H9 (cell line): ENCODE results near the gene EXD2. TPM values are rescaled to one million over a fixed set of nuclear protein-coding genes. Genes with fewer than 3 reads are reported as not detected.

Source experiments
- DNase-seq: peaks from one replicate; pipeline ENCODE4 v3.0.0-alpha.2; 2017
- H2AFZ ChIP-seq: one replicate; pipeline ENCODE4 v1.6.1; 2013; ENCODE audit warnings: mild to moderate bottlenecking, low read length, control low read depth, moderate library complexity
- H2AK5ac ChIP-seq: 2 replicates; pipeline ENCODE4 v1.6.1; 2013; ENCODE audit warnings: low read length, control low read depth, mixed read lengths; ENCODE audit not compliant: insufficient read length
- H2BK120ac ChIP-seq: one replicate; pipeline ENCODE4 v1.6.1; 2013; ENCODE audit warnings: low read depth, mild to moderate bottlenecking, low read length, control low read depth, inconsistent platforms; ENCODE audit not compliant: poor library complexity, severe bottlenecking
- H2BK12ac ChIP-seq: 2 replicates; pipeline ENCODE4 v1.6.1; 2013; ENCODE audit warnings: low read length, control low read depth, mixed read lengths, low read depth; ENCODE audit not compliant: insufficient read length
- H2BK15ac ChIP-seq: 2 replicates; pipeline ENCODE4 v1.6.1; 2013; ENCODE audit warnings: low read depth, low read length, control low read depth
- H2BK20ac ChIP-seq: one replicate; pipeline ENCODE4 v1.6.1; 2013; ENCODE audit warnings: low read depth, mild to moderate bottlenecking, low read length, control low read depth, inconsistent platforms; ENCODE audit not compliant: poor library complexity, severe bottlenecking
- H2BK5ac ChIP-seq: 2 replicates; pipeline ENCODE4 v1.6.1; 2013; ENCODE audit warnings: low read length, control low read depth, mixed read lengths; ENCODE audit not compliant: insufficient read length
- H3K14ac ChIP-seq: 2 replicates; pipeline ENCODE4 v1.6.1; 2013; ENCODE audit warnings: low read length, control low read depth; ENCODE audit not compliant: insufficient read depth
- H3K18ac ChIP-seq: 2 replicates; pipeline ENCODE4 v1.6.1; 2013; ENCODE audit warnings: low read depth, mild to moderate bottlenecking, mixed read lengths, low read length, control low read depth; ENCODE audit not compliant: insufficient read length
- H3K23ac ChIP-seq: 2 replicates; pipeline ENCODE4 v1.6.1; 2013; ENCODE audit warnings: low read length, control low read depth, mixed read lengths, low read depth; ENCODE audit not compliant: insufficient read length
- H3K23me2 ChIP-seq: 2 replicates; pipeline ENCODE4 v1.6.1; 2013; ENCODE audit warnings: low read depth, mild to moderate bottlenecking, mixed read lengths, low read length, control low read depth; ENCODE audit not compliant: insufficient read length, poor library complexity, severe bottlenecking
- H3K27ac ChIP-seq: 2 replicates; pipeline ENCODE4 v1.5.1; 2013; ENCODE audit warnings: low read length, control low read depth, mixed read lengths, low read depth; ENCODE audit not compliant: insufficient read length
- H3K27me3 ChIP-seq: 2 replicates; pipeline ENCODE4 v1.6.1; 2013; ENCODE audit warnings: low read length, control low read depth, inconsistent platforms; ENCODE audit not compliant: insufficient read depth
- H3K4ac ChIP-seq: 2 replicates; pipeline ENCODE4 v1.6.1; 2013; ENCODE audit warnings: low read depth, mild to moderate bottlenecking, control low read depth, inconsistent platforms, low read length, moderate library complexity
- H3K4me1 ChIP-seq: 2 replicates; pipeline ENCODE4 v1.6.1; 2013; ENCODE audit warnings: low read length, control low read depth, inconsistent platforms; ENCODE audit not compliant: insufficient read depth
- H3K4me2 ChIP-seq: 2 replicates; pipeline ENCODE4 v1.6.1; 2013; ENCODE audit warnings: low read length, control low read depth, mixed read lengths; ENCODE audit not compliant: insufficient read length, insufficient read depth
- H3K56ac ChIP-seq: 2 replicates; pipeline ENCODE4 v1.6.1; 2013; ENCODE audit warnings: low read depth, mild to moderate bottlenecking, mixed read lengths, low read length, control low read depth; ENCODE audit not compliant: insufficient read length
- H3K79me1 ChIP-seq: 2 replicates; pipeline ENCODE4 v1.6.1; 2013; ENCODE audit warnings: low read depth, mild to moderate bottlenecking, moderate library complexity, low read length, control low read depth, inconsistent platforms; ENCODE audit not compliant: insufficient read depth, poor library complexity, severe bottlenecking
- H3K79me2 ChIP-seq: 2 replicates; pipeline ENCODE4 v1.6.1; 2013; ENCODE audit warnings: low read length, control low read depth, inconsistent platforms; ENCODE audit not compliant: insufficient read depth
- H3K9ac ChIP-seq: 2 replicates; pipeline ENCODE4 v1.6.1; 2013; ENCODE audit warnings: low read length, control low read depth, mixed read lengths; ENCODE audit not compliant: insufficient read length; ENCODE audit errors: extremely low read depth
- H3K9me3 ChIP-seq: one replicate; pipeline ENCODE4 v1.6.1; 2013; ENCODE audit warnings: low read depth, low read length, inconsistent platforms; ENCODE audit not compliant: control insufficient read depth
- H3T11ph ChIP-seq: one replicate; pipeline ENCODE4 v1.6.1; 2013; ENCODE audit warnings: mild to moderate bottlenecking, low read length, control low read depth, inconsistent platforms
- H4K20me1 ChIP-seq: one replicate; pipeline ENCODE4 v1.6.1; 2013; ENCODE audit not compliant: control insufficient read depth, insufficient read length, insufficient read depth
- H4K5ac ChIP-seq: 2 replicates; pipeline ENCODE4 v1.6.1; 2013; ENCODE audit warnings: low read depth, mild to moderate bottlenecking, mixed read lengths, low read length, control low read depth; ENCODE audit not compliant: insufficient read length
- H4K8ac ChIP-seq: replicated peaks from 2 replicates; pipeline ENCODE4 v1.6.1; 2013; ENCODE audit warnings: low read length, control low read depth, mixed read lengths, low read depth; ENCODE audit not compliant: insufficient read length
- H4K91ac ChIP-seq: 2 replicates; pipeline ENCODE4 v1.6.1; 2013; ENCODE audit warnings: low read depth, mild to moderate bottlenecking, moderate library complexity, mixed read lengths, low read length, control low read depth; ENCODE audit not compliant: insufficient read length
- H3K27ac Mint-ChIP-seq, 3 experiments: 2 replicates in 2 of 3; 3 replicates in 1 of 3; pipeline ENCODE4 v1.8.0; 2020 to 2021; ENCODE audit warnings: mixed read lengths in 3 of 3, mild to moderate bottlenecking in 1 of 3, moderate library complexity in 1 of 3
- H3K27me3 Mint-ChIP-seq: 2 replicates; pipeline ENCODE4 v1.8.0; 2021; ENCODE audit warnings: low read depth, mild to moderate bottlenecking, moderate library complexity, mixed read lengths
- H3K36me3 Mint-ChIP-seq, 3 experiments: 2 replicates in 2 of 3; 3 replicates in 1 of 3; pipeline ENCODE4 v1.8.0; 2020 to 2021; ENCODE audit warnings: low read depth in 3 of 3, mixed read lengths in 3 of 3; ENCODE audit not compliant: insufficient read depth in 1 of 3
- H3K4me1 Mint-ChIP-seq, 2 experiments: 2 replicates each; pipeline ENCODE4 v1.8.0; 2020; ENCODE audit warnings: mixed read lengths in 2 of 2
- H3K4me3 Mint-ChIP-seq, 2 experiments: 2 replicates in 1 of 2; 3 replicates in 1 of 2; pipeline ENCODE4 v1.8.0; 2020 to 2021; ENCODE audit warnings: mild to moderate bottlenecking in 2 of 2, mixed read lengths in 2 of 2, moderate library complexity in 1 of 2
- H3K9me3 Mint-ChIP-seq, 2 experiments: 2 replicates in 1 of 2; 3 replicates in 1 of 2; pipeline ENCODE4 v1.8.0; 2020; ENCODE audit warnings: mild to moderate bottlenecking in 2 of 2, mixed read lengths in 2 of 2, moderate library complexity in 1 of 2
- WGBS: extraction: QIAGEN DNeasy Blood & Tissue Kit; methylation state at CpG from one replicate; pipeline ENCODE4 v1.1.7; 2013; ENCODE audit warnings: missing lambda C conversion rate, low lambda C conversion rate, mixed read lengths; ENCODE audit not compliant: insufficient read length; ENCODE audit errors: extremely low coverage; 5-methylcytosine and 5-hydroxymethylcytosine counted together
- total RNA-seq: library from RNA; stranded (reverse); gene quantifications from 2 replicates; pipeline ENCODE4 v1.2.1, GENCODE V29; 2021
- TF ChIP-seq, protein P1 (sequence below): fragments of 200-600 bp; sonication (generic); conservative IDR thresholded peaks from 3 replicates; pipeline ENCODE4 v1.8.0; 2021; ENCODE audit warnings: antibody characterized with exemption, mild to moderate bottlenecking

EXD2 gene
- total RNA-seq, 1 experiment from 2014 or later, result 19.6 TPM

- H3K18ac ChIP-seq, result no peak overlapping the region
- H4K8ac ChIP-seq, result no peak overlapping the region
- no peak overlapping the region for H2BK5ac ChIP-seq
- no peak overlapping the region for H3K56ac ChIP-seq
- H3K9ac ChIP-seq, result no peak overlapping the region
- Mint-ChIP-seq H3K9me3 (no peaks in the 10 kb centered on the region), H3K4me1 (0 out of 4 replicates have a peak, but pooled peaks cover 0 to 2% of the 10 kb centered on the region in 2 experiments), H3K27me3 (no peaks in the 10 kb centered on the region), H3K27ac (no peak overlapping the region), H3K4me3 (no peak overlapping the region), H3K36me3 (peaks cover 3 to 58% (median 56%) of the 10 kb centered on the region in 3 experiments; a peak in 6 of 7 replicates)
- no peak overlapping the region for H2BK12ac ChIP-seq
- no peak overlapping the region for H3T11ph ChIP-seq
- H3K9me3 ChIP-seq, result no peaks in the 10 kb centered on the region
- H3K79me1 ChIP-seq, result no peaks in the 10 kb centered on the region
- no peak overlapping the region for H2BK20ac ChIP-seq
- no peak overlapping the region for H3K23ac ChIP-seq
- H4K5ac ChIP-seq, result no peak overlapping the region
- H3K14ac ChIP-seq, result no peak overlapping the region
- H2BK15ac ChIP-seq, result no peak overlapping the region
- H2BK120ac ChIP-seq, result no peak overlapping the region
- DNase-seq, result no peak
- H3K23me2 ChIP-seq, result no peaks in the 10 kb centered on the region
- H3K4me2 ChIP-seq, result no peak overlapping the region
- H3K4me1 ChIP-seq, result no peaks in the 10 kb centered on the region
- no peaks in the 10 kb centered on the region for H3K27me3 ChIP-seq
- no peaks in the 10 kb centered on the region for H3K79me2 ChIP-seq
- H4K20me1 ChIP-seq, result no peaks in the 10 kb centered on the region
- H3K4ac ChIP-seq, result no peak overlapping the region
- TF ChIP-seq, protein P1, sequence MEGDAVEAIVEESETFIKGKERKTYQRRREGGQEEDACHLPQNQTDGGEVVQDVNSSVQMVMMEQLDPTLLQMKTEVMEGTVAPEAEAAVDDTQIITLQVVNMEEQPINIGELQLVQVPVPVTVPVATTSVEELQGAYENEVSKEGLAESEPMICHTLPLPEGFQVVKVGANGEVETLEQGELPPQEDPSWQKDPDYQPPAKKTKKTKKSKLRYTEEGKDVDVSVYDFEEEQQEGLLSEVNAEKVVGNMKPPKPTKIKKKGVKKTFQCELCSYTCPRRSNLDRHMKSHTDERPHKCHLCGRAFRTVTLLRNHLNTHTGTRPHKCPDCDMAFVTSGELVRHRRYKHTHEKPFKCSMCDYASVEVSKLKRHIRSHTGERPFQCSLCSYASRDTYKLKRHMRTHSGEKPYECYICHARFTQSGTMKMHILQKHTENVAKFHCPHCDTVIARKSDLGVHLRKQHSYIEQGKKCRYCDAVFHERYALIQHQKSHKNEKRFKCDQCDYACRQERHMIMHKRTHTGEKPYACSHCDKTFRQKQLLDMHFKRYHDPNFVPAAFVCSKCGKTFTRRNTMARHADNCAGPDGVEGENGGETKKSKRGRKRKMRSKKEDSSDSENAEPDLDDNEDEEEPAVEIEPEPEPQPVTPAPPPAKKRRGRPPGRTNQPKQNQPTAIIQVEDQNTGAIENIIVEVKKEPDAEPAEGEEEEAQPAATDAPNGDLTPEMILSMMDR, result no peak
- WGBS, result no CpG with 5 or more reads among the region's 3 CpGs
- H2AFZ ChIP-seq, result no peak overlapping the region
- no peak overlapping the region for H4K91ac ChIP-seq
- H3K27ac ChIP-seq, result no peak overlapping the region
- H2AK5ac ChIP-seq, result no peak overlapping the region
Measured at GRCh38 chr14:69232388-69232787, 41.1 kb downstream of the EXD2 start.
